GM23248 (cell line): Measurements from ENCODE around the gene KIF22. TPM values are rescaled to one million over a fixed set of nuclear protein-coding genes. Genes with fewer than 3 reads are reported as not detected.

Source experiments
- DNase-seq: peaks from one replicate; pipeline ENCODE4 v3.0.0-alpha.2; 2015
- H2AFZ ChIP-seq: fragments of 200-600 bp; sonication (generic); 2 replicates; pipeline ENCODE4 v1.6.1; 2016; ENCODE audit warnings: antibody characterized with exemption
- H3F3A ChIP-seq: fragments of 200-600 bp; sonication (generic); 2 replicates; pipeline ENCODE4 v1.6.1; 2016; ENCODE audit warnings: mild to moderate bottlenecking, antibody characterized with exemption, mixed run types; ENCODE audit not compliant: insufficient read depth
- H3K27ac ChIP-seq: fragments of 200-600 bp; sonication (generic); 2 replicates; pipeline ENCODE4 v1.5.1; 2016; ENCODE audit warnings: mild to moderate bottlenecking
- H3K27me3 ChIP-seq: fragments of 200-600 bp; sonication (generic); replicated peaks from 2 replicates; pipeline ENCODE4 v1.6.1; 2016; ENCODE audit warnings: mild to moderate bottlenecking; ENCODE audit not compliant: insufficient read depth
- H3K36me3 ChIP-seq: fragments of 200-600 bp; sonication (generic); 2 replicates; pipeline ENCODE4 v1.6.1; 2016; ENCODE audit warnings: low read depth, mild to moderate bottlenecking
- H3K4me1 ChIP-seq: fragments of 200-600 bp; sonication (generic); 2 replicates; pipeline ENCODE4 v1.6.1; 2016; ENCODE audit warnings: mild to moderate bottlenecking; ENCODE audit not compliant: insufficient read depth
- H3K4me2 ChIP-seq: fragments of 200-600 bp; sonication (generic); one replicate; pipeline ENCODE4 v1.6.1; 2016; ENCODE audit warnings: mild to moderate bottlenecking; ENCODE audit not compliant: unreplicated experiment
- H3K4me3 ChIP-seq: fragments of 200-600 bp; sonication (generic); 2 replicates; pipeline ENCODE4 v1.5.1; 2016; ENCODE audit warnings: mild to moderate bottlenecking
- H3K79me2 ChIP-seq: fragments of 200-600 bp; sonication (generic); 2 replicates; pipeline ENCODE4 v1.6.1; 2016; ENCODE audit warnings: mild to moderate bottlenecking; ENCODE audit not compliant: insufficient read depth
- H3K9ac ChIP-seq: fragments of 200-600 bp; sonication (generic); 2 replicates; pipeline ENCODE4 v1.6.1; 2016; ENCODE audit warnings: mild to moderate bottlenecking
- H3K9me2 ChIP-seq: fragments of 200-600 bp; sonication (generic); 2 replicates; pipeline ENCODE4 v1.6.1; 2016; ENCODE audit warnings: mixed run types, mild to moderate bottlenecking, moderate library complexity; ENCODE audit not compliant: insufficient read depth
- H3K9me3 ChIP-seq: fragments of 200-600 bp; sonication (generic); one replicate; pipeline ENCODE4 v1.6.1; 2017; ENCODE audit warnings: low read depth
- H4K20me1 ChIP-seq: fragments of 200-600 bp; sonication (generic); 2 replicates; pipeline ENCODE4 v1.6.0; 2016; ENCODE audit not compliant: insufficient read depth
- EZH2 ChIP-seq: fragments of 200-600 bp; sonication (generic); IDR thresholded peaks from 2 replicates; pipeline ENCODE4 v1.6.1; 2018; ENCODE audit warnings: antibody characterized with exemption, mild to moderate bottlenecking; ENCODE audit not compliant: insufficient read depth, poor library complexity, severe bottlenecking
- EZH2phosphoT487 ChIP-seq: fragments of 200-600 bp; sonication (generic); IDR thresholded peaks from 2 replicates; pipeline ENCODE4 v1.6.1; 2018; ENCODE audit warnings: antibody characterized with exemption, moderate library complexity, mild to moderate bottlenecking, low read depth; ENCODE audit not compliant: insufficient read depth
- WGBS, 2 experiments: methylation state at CpG; one replicate each; pipeline ENCODE4 v1.1.6; 2015 to 2017; ENCODE audit warnings: low lambda C conversion rate in 2 of 2, low coverage in 1 of 2; ENCODE audit errors: missing lambda C conversion rate in 2 of 2; 5-methylcytosine and 5-hydroxymethylcytosine counted together
- in situ Hi-C: fragments of 300-500 bp; cut with MboI; formaldehyde crosslinking; loops from 2 replicates; pipeline ENCODE4 v1.15.0; 2020
- polyA plus RNA-seq: library from polyadenylated mRNA; unstranded; fragments of >200 nt; fragmentation: Nextera tagmentation; extraction: Ambion mirVana; gene quantifications from 2 replicates; pipeline ENCODE4 v1.2.1, GENCODE V29; 2016
- total RNA-seq: library from RNA; depleted of rRNA; stranded (reverse); fragments of >200 nt; shearing (Covaris generic); gene quantifications from 2 replicates; pipeline ENCODE4 v1.2.3, GENCODE V29; 2014

KIF22 gene
- total and polyA plus RNA-seq, 2 experiments from 2014 or later: 28.7 to 39.5 TPM

- H3K36me3 ChIP-seq: peaks cover 50% of the 10 kb centered on the region
- no peaks in the 10 kb centered on the region for H3K9me2 ChIP-seq
- H3F3A ChIP-seq: no peaks in the 10 kb centered on the region
- H3K9ac ChIP-seq: no peak overlapping the region
- H3K27ac ChIP-seq: no peak overlapping the region
- TF ChIP-seq EZH2 (no peak), EZH2phosphoT487 (no peak)
- DNase-seq: no peak
- WGBS, 2 experiments: 90 to 94% methylated on average over 5 of the region's 5 CpGs
- H3K9me3 ChIP-seq: no peaks in the 10 kb centered on the region
- H3K79me2 ChIP-seq: peaks cover 66% of the 10 kb centered on the region
- no peaks in the 10 kb centered on the region for H3K4me1 ChIP-seq
- no peak overlapping the region for H2AFZ ChIP-seq
- H3K27me3 ChIP-seq: no peaks in the 10 kb centered on the region
- no peak overlapping the region for H3K4me2 ChIP-seq
- no peak overlapping the region for H3K4me3 ChIP-seq
- no peaks in the 10 kb centered on the region for H4K20me1 ChIP-seq
- in situ Hi-C loops: no loop called here
These were observed 43.5 kb downstream of the KIF22 start for GRCh38 chr16:29834079-29834478.

GRCh38 chr16:29835926-29836325 lies 45.4 kb downstream of the KIF22 start:
- H3K9ac ChIP-seq: no peak overlapping the region
- H3K4me2 ChIP-seq: no peak overlapping the region
- no peak for DNase-seq
- H2AFZ ChIP-seq: no peak overlapping the region
- H3K36me3 ChIP-seq: peaks cover 63% of the 10 kb centered on the region
- no peak for TF ChIP-seq EZH2
- no peak for TF ChIP-seq EZH2phosphoT487
- H3K9me3 ChIP-seq: no peaks in the 10 kb centered on the region
- 87 to 93% methylated on average over 7 of the region's 7 CpGs for WGBS, 2 experiments
- no peaks in the 10 kb centered on the region for H3K27me3 ChIP-seq
- peaks cover 47% of the 10 kb centered on the region for H3K79me2 ChIP-seq
- no peaks in the 10 kb centered on the region for H3F3A ChIP-seq
- no peak overlapping the region for H3K27ac ChIP-seq
- no peaks in the 10 kb centered on the region for H4K20me1 ChIP-seq
- H3K4me3 ChIP-seq: no peak overlapping the region
- no peaks in the 10 kb centered on the region for H3K4me1 ChIP-seq
- in situ Hi-C loops: no loop called here
- H3K9me2 ChIP-seq: no peaks in the 10 kb centered on the region

GRCh38 chr16:29836623-29837022 lies 46.1 kb downstream of the KIF22 start:
- H3K4me2 ChIP-seq: no peak overlapping the region
- no peaks in the 10 kb centered on the region for H3K4me1 ChIP-seq
- no peak overlapping the region for H3K9ac ChIP-seq
- no peak overlapping the region for H3K4me3 ChIP-seq
- 85 to 88% methylated on average over 13 to 15 of the region's 15 CpGs for WGBS, 2 experiments
- TF ChIP-seq EZH2phosphoT487 (no peak), EZH2 (no peak)
- no peak overlapping the region for H2AFZ ChIP-seq
- no peak for DNase-seq
- no peaks in the 10 kb centered on the region for H3K9me3 ChIP-seq
- peaks cover 63% of the 10 kb centered on the region for H3K36me3 ChIP-seq
- no peak overlapping the region for H3K27ac ChIP-seq
- no peaks in the 10 kb centered on the region for H3F3A ChIP-seq
- H3K79me2 ChIP-seq: peaks cover 40% of the 10 kb centered on the region
- in situ Hi-C loops: no loop called here
- H3K9me2 ChIP-seq: no peaks in the 10 kb centered on the region
- no peaks in the 10 kb centered on the region for H3K27me3 ChIP-seq
- no peaks in the 10 kb centered on the region for H4K20me1 ChIP-seq

- Histone ChIP-seq H3K79me2 (peaks cover 36% of the 10 kb centered on the region), H3K9me3 (no peaks in the 10 kb centered on the region), H4K20me1 (no peaks in the 10 kb centered on the region), H3K27ac (no peak overlapping the region), H3K36me3 (peaks cover 63% of the 10 kb centered on the region), H3K4me1 (no peaks in the 10 kb centered on the region), H3K9me2 (no peaks in the 10 kb centered on the region), H3K4me2 (no peak overlapping the region), H3F3A (no peaks in the 10 kb centered on the region), H3K4me3 (no peak overlapping the region), H3K9ac (no peak overlapping the region), H2AFZ (no peak overlapping the region), H3K27me3 (no peaks in the 10 kb centered on the region)
- DNase-seq: no peak
- in situ Hi-C loops: no loop called here
- TF ChIP-seq EZH2: no peak
- TF ChIP-seq EZH2phosphoT487: no peak
- 92 to 96% methylated on average over 5 of the region's 5 CpGs for WGBS, 2 experiments
These were observed 47.3 kb downstream of the KIF22 start for GRCh38 chr16:29837841-29838240.

- Histone ChIP-seq H3K4me3 (no peak overlapping the region), H2AFZ (no peak overlapping the region), H3K9ac (no peak overlapping the region), H3K27ac (no peak overlapping the region), H3F3A (no peaks in the 10 kb centered on the region), H3K4me2 (no peak overlapping the region), H3K9me3 (no peaks in the 10 kb centered on the region), H3K36me3 (peaks cover 62% of the 10 kb centered on the region), H3K4me1 (no peaks in the 10 kb centered on the region), H3K79me2 (peaks cover 24% of the 10 kb centered on the region), H3K27me3 (no peaks in the 10 kb centered on the region), H3K9me2 (no peaks in the 10 kb centered on the region), H4K20me1 (no peaks in the 10 kb centered on the region)
- in situ Hi-C loops: no loop called here
- 89 to 90% methylated on average over 6 of the region's 6 CpGs for WGBS, 2 experiments
- TF ChIP-seq EZH2 (no peak), EZH2phosphoT487 (no peak)
- DNase-seq: no peak
These were observed 49.3 kb downstream of the KIF22 start for GRCh38 chr16:29839822-29840221.
